ENCODE results near the gene SF3B2.

- no peak for TF ChIP-seq CTCF (IDR thresholded peaks at IDR 0.05 in 2 of 3, conservative IDR thresholded peaks at IDR 0.05 in 1 of 3; ENCODE audit: borderline replicate concordance in 1 of 3, insufficient read depth in 1 of 3, low read depth in 2 of 3, low read length in 2 of 3)
- TF ChIP-seq CBX3 (IDR thresholded peaks at IDR 0.05; ENCODE audit: low read depth) = no peak
- no peak for TF ChIP-seq EZH2 (IDR thresholded peaks at IDR 0.05)
- TF ChIP-seq RAD21 (IDR thresholded peaks at IDR 0.05; ENCODE audit: low read depth) = no peak
- no peak for TF ChIP-seq EZH2phosphoT487 (IDR thresholded peaks at IDR 0.05; ENCODE audit: borderline replicate concordance)
- no peak for TF ChIP-seq JUND (IDR thresholded peaks at IDR 0.05)
- no peak for TF ChIP-seq POLR2AphosphoS5 (IDR thresholded peaks at IDR 0.05; ENCODE audit: low read depth, low read length)
These were observed 4.4 kb upstream of the SF3B2 start for GRCh38 chr11:66047541-66048365.
